Uterus (tissue), 4 donors: ENCODE measurements around the gene ARHGEF25. TPM values are rescaled to one million over a fixed set of nuclear protein-coding genes. Genes with fewer than 3 reads are reported as not detected.

ENCODE experiments used
- DNase-seq, 2 donors: peaks; one replicate each; pipeline ENCODE4 v3.0.0-alpha.2; 2019 to 2020
- H3K27ac ChIP-seq, 2 donors: fragments of 200-600 bp; sonication (generic); 1 replicate in 1 of 2; 2 replicates in 1 of 2; pipeline ENCODE4 v1.5.1; 2016 to 2018
- H3K27me3 ChIP-seq, 2 donors: fragments of 200-600 bp; sonication (generic); one replicate each; pipeline ENCODE4 v1.5.1; 2018 to 2019; ENCODE audit warnings: control low read depth in 1 of 2
- H3K36me3 ChIP-seq, 2 donors: fragments of 200-600 bp; sonication (generic); one replicate each; pipeline ENCODE4 v1.5.1; 2019; ENCODE audit warnings: control low read depth in 1 of 2
- H3K4me1 ChIP-seq, 2 donors: fragments of 200-600 bp; sonication (generic); one replicate each; pipeline ENCODE4 v1.5.1; 2018 to 2019; ENCODE audit warnings: control low read depth in 1 of 2
- H3K4me3 ChIP-seq, 2 donors: fragments of 200-600 bp; sonication (generic); 1 replicate in 1 of 2; 2 replicates in 1 of 2; pipeline ENCODE4 v1.5.1; 2018 to 2019; ENCODE audit warnings: mild to moderate bottlenecking in 1 of 2
- H3K9me3 ChIP-seq, 2 donors: fragments of 200-600 bp; sonication (generic); one replicate each; pipeline ENCODE4 v1.5.1; 2019; ENCODE audit warnings: control low read depth in 1 of 2
- CTCF ChIP-seq, 4 experiments: fragments of 200-600 bp in 2 of 4; fragments of 450-650 bp in 2 of 4; sonication (generic) in 2 of 4; IDR thresholded peaks; one replicate each; pipeline ENCODE4 v1.5.1; 2016 to 2019; ENCODE audit warnings: antibody characterized with exemption in 4 of 4, mild to moderate bottlenecking in 2 of 4, moderate library complexity in 1 of 4
- POLR2A ChIP-seq, 2 donors: fragments of 450-650 bp; IDR thresholded peaks; one replicate each; pipeline ENCODE4 v1.6.1; 2016; ENCODE audit warnings: antibody characterized with exemption in 2 of 2, mild to moderate bottlenecking in 1 of 2, moderate library complexity in 1 of 2
- intact Hi-C: fragments of 100-400 bp; cut with DNase I; formaldehyde crosslinking; loops from one replicate; pipeline ENCODE4 v1.15.1; 2023; ENCODE audit warnings: low total_unique reads
- total RNA-seq, 4 donors: library from RNA; depleted of rRNA in 3 of 4; stranded (reverse); fragments of >200 nt in 3 of 4; gene quantifications; one replicate each; pipeline versions ENCODE4 v1.1.0 to v1.2.4, GENCODE V29; 2014 to 2023
- donor health status: DM: yes; HTN: yes; CAD: no.

Gene ARHGEF25
- total RNA-seq, 4 donors from 2014 or later: 52.9 to 205 (median 85.6) TPM

GRCh38 chr12:57629897-57630471, 18.7 kb downstream of the ARHGEF25 start:
- H3K27ac ChIP-seq: no peak overlapping the region
- H3K4me3 ChIP-seq: no peak overlapping the region
- TF ChIP-seq POLR2A (IDR thresholded peaks at IDR 0.05): no peak
- no peak for TF ChIP-seq CTCF (IDR thresholded peaks at IDR 0.05)
- DNase-seq: no peak
- no peaks in the 10 kb centered on the region for H3K9me3 ChIP-seq
- no peaks in the 10 kb centered on the region for H3K27me3 ChIP-seq
- no peaks in the 10 kb centered on the region for H3K4me1 ChIP-seq
- intact Hi-C loops: no loop called here
- H3K36me3 ChIP-seq: no peaks in the 10 kb centered on the region

- no peak overlapping the region for H3K27ac ChIP-seq
- peaks cover 0 to under 1% of the 10 kb centered on the region in 2 donors for H3K27me3 ChIP-seq
- H3K36me3 ChIP-seq: no peaks in the 10 kb centered on the region
- no peak overlapping the region for H3K4me3 ChIP-seq
- no peak for DNase-seq
- H3K4me1 ChIP-seq: no peaks in the 10 kb centered on the region
- intact Hi-C loops: no loop called here
- TF ChIP-seq CTCF (IDR thresholded peaks at IDR 0.05): no peak
- TF ChIP-seq POLR2A (IDR thresholded peaks at IDR 0.05): no peak
- H3K9me3 ChIP-seq: no peaks in the 10 kb centered on the region
Observed at GRCh38 chr12:57630891-57631433, 19.7 kb downstream of the ARHGEF25 start.

GRCh38 chr12:57631566-57632072, 20.4 kb downstream of the ARHGEF25 start:
- Histone ChIP-seq H3K9me3 (no peaks in the 10 kb centered on the region), H3K4me3 (peak overlapping the region; percentile 37 to 42), H3K36me3 (no peaks in the 10 kb centered on the region), H3K4me1 (no peaks in the 10 kb centered on the region), H3K27ac (no peak overlapping the region), H3K27me3 (peaks cover 0 to 7% of the 10 kb centered on the region in 2 donors)
- no peak for DNase-seq
- intact Hi-C loops: no loop called here
- TF ChIP-seq POLR2A (IDR thresholded peaks at IDR 0.05) (no peak), CTCF (IDR thresholded peaks at IDR 0.05) (no peak)

- no peak for DNase-seq
- H3K27ac ChIP-seq: no peak overlapping the region
- no peak for TF ChIP-seq POLR2A (IDR thresholded peaks at IDR 0.05)
- no peak for TF ChIP-seq CTCF (IDR thresholded peaks at IDR 0.05)
- H3K4me3 ChIP-seq: peak overlapping the region; percentile 37 to 42
- H3K36me3 ChIP-seq: no peaks in the 10 kb centered on the region
- H3K4me1 ChIP-seq: no peaks in the 10 kb centered on the region
- no peaks in the 10 kb centered on the region for H3K9me3 ChIP-seq
- intact Hi-C loops: no loop called here
- peaks cover 0 to 9% of the 10 kb centered on the region in 2 donors for H3K27me3 ChIP-seq
Observed at GRCh38 chr12:57632073-57632957, 21.1 kb downstream of the ARHGEF25 start.
